ENCODE data around the gene ARL2.

DNA sequence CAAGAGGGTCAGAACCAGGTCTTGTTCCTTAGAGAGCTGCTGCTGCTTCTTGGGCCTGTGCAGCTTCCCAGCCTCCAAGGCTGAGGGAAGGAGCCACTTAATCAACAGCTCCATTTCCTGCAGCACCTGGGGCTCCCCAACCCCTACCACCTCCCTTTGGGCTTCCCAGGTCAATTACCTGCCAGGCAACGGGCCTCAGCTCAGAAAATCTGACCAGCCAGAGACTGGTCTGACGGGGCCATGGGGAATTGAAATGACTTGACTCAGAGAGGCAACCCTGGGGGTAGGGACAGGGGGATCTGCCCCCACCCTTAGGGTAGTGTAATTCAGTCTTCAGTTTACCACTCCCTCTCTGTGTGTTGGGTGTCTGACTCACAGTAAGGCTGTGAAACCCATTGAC is 37.3 kb upstream of the ARL2 start:
- TF ChIP-seq CTCF (IDR thresholded peaks at IDR 0.05) (no peak), POLR2A (IDR thresholded peaks at IDR 0.05) (no peak)
